ENCODE measurements around the gene SYT17.

SYT17 gene

DNA sequence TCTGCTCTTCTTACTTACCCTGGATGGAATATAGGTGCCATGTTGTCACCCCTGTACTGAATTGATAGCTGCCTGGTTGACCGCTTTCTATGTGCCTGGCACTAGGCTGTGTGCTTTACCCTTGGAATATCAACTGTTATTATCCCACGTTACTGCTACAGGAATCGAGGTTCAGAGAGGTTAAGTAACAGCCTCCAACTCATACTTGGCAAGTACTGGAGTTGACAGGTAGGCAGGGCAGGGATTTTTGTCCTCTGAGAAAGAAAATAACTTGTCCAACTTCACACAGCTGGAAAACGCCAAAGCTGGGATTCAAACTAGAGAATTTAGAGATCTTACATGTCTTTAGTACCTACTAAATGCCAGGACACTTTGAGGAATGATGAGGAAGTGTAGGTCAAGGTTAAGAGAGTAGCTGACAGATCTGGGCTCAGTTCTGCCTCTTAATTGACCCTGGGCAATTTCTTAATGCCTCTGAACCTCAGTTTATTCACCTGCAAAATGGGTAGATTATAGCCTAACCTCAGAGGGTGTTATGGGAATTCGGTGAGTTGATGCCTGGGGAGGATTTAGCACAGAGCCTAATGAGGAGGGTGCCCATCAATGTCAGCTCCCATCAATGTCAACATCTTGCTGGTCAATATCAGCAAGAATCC lies 28.5 kb upstream of the SYT17 start:
- DNase-seq (ENCODE audit: low read depth) = no peak

DNA sequence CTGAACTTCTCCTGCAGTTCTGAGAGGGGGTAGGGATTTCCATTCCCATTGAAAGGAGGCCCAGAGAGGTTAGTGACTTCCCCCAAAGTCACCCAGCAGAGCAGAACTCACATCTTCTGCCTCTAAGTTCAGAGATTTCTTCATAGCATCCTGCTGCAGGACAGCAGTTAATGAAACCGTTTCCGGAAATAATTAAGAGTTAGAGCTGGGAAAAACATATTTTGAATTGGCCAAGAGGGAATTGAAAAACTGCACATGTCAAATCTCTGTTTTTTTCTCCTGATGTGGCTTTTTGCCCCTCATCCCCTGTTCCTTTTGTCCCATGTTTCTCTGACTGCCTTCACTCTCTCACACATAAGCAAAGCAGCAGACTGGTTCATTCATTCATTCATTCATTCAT lies 27.6 kb upstream of the SYT17 start:
- no peak for DNase-seq (ENCODE audit: low read depth)

DNA sequence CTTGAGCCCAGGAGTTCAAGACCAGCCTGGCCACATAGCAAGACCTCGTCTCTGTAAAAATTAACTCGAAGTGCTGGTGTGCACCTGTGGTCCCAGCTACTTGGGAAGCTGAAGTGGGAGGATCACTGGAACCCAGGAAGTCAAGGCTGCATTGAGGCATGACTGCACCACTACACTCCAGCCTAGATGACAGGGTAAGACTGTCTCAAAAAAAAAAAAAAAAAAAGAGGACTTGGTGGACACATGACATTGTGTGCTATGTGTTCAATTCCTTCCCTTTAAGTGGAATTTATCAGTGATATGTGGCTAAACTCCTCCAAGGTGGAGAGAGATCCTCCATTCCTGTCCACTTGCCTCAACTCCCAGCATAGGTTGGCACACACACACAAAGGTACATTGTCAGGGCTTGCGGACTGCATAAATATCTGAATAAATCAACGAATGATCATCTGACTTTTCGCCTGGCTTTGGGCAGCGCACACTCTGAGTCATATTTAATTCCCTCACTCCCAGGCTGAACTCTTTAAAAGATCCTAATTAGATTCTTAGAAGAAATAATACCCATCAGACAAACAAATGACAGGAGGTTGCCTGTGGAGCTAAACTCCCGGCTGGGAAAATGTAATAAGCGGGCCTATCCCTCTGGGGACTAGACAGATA lies 25.0 kb upstream of the SYT17 start:
- no peak for DNase-seq (ENCODE audit: low read depth)

- no peak for DNase-seq (ENCODE audit: low read depth)
These were observed 24.5 kb upstream of the SYT17 start for GRCh38 chr16:19143599-19143956.

GRCh38 chr16:19145010-19145409 lies 23.0 kb upstream of the SYT17 start:
- DNase-seq (ENCODE audit: low read depth) = no peak

GRCh38 chr16:19147126-19147525 lies 20.9 kb upstream of the SYT17 start:
- DNase-seq (ENCODE audit: low read depth) = no peak

GRCh38 chr16:19147627-19148026 lies 20.4 kb upstream of the SYT17 start:
- DNase-seq (ENCODE audit: low read depth) = no peak

DNA sequence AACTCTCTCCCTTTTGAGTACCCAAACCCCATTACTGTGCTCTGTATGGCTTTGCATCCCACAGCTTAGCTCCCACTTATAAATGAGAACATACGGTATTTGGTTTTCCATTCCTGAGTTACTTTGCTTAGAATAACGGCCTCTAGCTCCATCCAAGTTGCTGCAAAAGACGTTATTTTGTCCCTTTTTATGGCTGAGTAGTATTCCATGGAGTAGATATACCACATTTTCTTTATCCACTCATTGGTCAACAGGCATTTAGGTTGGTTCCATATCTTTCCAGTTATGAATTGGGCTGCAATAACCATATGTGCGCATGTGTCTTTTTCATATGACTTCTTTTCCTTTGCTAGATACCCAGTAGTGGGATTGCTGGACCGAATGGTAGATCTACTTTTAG lies 19.9 kb upstream of the SYT17 start:
- no peak for DNase-seq (ENCODE audit: low read depth)

GRCh38 chr16:19151310-19151709 lies 16.7 kb upstream of the SYT17 start:
- no peak for DNase-seq (ENCODE audit: low read depth)

DNA sequence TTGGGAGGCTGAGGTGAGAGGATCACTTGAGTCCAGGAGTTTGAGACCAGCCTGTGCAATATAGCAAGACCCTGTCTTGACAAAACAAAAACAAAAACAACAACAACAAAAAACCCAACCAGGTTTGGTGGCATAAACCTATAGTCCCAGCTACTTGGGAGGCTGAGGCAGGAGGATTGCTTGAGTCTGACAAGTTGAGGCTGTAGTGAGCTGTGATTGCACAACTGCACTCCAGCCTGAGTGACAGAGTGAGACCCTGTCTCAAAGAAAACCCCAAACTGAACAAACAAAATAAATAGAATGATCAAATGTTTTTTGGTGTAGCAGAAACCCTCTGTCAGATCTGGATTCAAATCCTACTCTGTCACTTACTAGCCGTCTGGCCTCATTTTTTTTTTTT lies 16.0 kb upstream of the SYT17 start:
- no peak for DNase-seq (ENCODE audit: low read depth)

DNA sequence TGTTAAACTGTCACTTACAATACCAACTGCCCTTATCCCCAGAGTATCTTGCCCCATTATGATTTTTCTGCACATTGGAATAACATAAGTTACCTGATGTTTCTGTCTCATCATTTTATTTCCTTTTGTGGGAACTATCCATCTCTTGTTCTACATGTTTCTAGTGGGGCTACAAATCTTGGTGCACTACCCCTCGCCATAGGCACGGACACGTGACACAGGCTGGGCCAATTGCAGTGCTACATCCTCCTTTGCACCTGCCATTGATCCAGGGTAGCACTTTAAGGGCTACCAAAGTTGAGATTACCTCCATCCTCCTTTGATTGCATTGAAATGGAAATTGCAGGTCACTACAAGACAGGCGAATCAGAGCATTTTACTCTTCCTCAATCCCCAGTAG lies 14.2 kb upstream of the SYT17 start:
- no peak for DNase-seq (ENCODE audit: low read depth)

GRCh38 chr16:19162085-19162484 lies 6.0 kb upstream of the SYT17 start:
- DNase-seq (ENCODE audit: low read depth) = no peak

GRCh38 chr16:19163215-19163614 lies 4.8 kb upstream of the SYT17 start:
- DNase-seq (ENCODE audit: low read depth) = no peak

- no peak for DNase-seq (ENCODE audit: low read depth)
These were observed 3.8 kb upstream of the SYT17 start for GRCh38 chr16:19164285-19164684.

- no peak for DNase-seq (ENCODE audit: low read depth)
These were observed 2.9 kb upstream of the SYT17 start for GRCh38 chr16:19165101-19165500.

- no peak for DNase-seq (ENCODE audit: low read depth)
These were observed 1.5 kb upstream of the SYT17 start for GRCh38 chr16:19166500-19166899.

- no peak for DNase-seq (ENCODE audit: low read depth)
These were observed 486 bp downstream of the SYT17 start for GRCh38 chr16:19168371-19169081.

DNA sequence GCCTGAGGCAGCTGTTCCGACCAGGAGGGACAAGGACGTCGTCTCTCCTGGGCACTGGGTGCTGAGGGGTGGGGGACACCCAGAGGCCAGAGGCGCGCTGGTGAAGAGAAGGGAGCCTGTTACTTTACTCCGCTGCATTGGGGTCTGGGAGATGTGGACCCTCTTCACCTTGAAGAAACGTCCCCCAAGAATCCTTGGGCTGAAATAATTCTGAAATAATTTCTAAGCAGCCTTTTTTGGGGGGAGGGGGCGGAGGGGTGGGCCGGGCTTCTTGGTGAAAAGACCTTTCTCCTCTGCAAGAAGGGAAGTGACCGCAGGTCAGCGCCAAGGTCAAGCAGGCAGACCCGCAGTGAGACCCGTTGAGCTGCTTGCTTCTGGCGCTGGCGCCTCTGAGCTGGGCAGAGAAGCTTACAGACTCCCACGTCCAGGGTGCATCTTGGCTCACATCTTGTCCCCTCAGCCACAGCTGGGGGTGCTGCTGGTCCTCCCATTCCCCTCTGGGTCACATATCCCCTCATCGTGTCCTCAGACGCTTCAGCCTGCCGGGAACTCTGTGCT lies 1.1 kb downstream of the SYT17 start:
- no peak for DNase-seq (ENCODE audit: low read depth)

DNA sequence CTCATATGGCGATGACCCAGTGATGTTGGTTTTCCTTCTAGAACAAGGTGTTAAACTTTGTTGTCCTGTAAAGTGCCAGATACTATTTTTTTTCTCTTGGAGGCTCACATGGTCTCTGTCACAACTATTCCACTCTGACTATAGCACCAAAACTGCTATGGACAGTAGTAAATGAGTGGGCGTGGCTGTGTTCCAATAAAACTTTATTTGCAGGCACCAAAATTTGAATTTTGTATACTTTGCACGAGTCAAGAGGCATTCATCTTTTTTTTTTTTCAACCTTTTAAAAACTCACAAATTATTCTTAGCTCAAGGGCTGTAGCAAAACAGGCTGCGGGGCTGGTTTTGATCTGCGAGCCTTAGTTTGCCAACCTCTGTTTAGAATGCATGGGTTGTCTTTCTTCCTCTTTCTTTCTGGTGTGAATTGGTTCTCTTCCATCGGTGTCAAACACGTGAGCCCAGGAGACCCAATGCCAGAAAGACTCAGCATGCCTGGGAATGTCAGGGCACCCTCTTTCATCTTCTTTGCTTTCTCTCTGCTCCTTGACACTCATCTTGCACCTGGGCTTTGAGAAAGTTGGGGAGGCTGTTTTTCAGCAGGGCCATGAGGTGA lies 2.1 kb downstream of the SYT17 start:
- DNase-seq (ENCODE audit: low read depth) = no peak

DNA sequence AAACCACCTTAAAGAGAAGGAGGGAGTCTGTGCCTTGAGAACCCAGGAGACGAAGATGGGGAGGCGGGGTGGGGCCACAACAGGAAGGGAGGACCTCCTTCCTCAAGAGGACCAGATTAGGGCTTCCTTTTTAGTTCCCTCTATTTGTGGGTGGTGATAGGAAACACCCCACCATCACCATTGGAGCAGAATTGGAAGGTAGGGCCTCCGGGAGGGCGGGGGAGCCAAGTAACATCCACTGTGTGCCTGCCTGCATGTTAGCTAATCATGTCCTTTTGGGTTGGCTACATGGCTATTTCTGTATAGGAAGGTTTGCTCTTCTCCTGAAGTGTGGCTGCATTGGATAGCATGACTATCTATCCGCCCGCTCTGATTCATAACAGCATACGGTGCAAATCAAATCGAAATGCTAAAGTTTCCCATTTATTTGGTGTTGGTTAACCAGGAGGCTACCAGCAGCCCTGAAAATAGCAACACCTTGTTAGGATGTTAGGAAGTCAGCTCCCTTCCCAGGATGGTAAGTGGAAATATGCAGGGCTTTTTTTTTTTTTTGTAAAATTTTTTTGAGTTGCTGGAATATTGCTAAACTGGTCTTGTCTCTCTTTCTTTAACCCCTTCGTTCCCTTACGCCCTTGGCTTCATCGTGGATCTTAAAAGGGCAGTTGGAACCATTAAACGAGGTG lies 4.2 kb downstream of the SYT17 start:
- no peak for DNase-seq (ENCODE audit: low read depth)

DNA sequence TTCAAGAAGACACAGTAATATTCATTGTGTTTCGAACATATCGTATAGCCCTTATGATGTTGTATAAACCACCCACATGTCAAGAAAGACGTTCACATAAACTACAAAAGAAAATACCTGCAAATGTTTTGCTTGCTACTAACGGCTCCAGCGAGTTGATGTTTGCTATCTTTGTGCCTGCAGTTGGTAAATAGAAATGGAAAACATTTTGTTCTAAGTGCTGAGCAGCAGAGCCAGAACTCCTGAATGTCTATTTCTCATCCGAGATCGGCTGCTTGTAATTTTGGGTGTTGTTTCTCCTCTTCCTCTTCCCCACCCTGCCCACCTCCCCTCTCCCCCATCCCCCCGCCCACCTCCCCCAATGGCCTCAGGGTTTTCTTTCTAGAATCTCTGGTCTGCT lies 5.0 kb downstream of the SYT17 start:
- no peak for DNase-seq (ENCODE audit: low read depth)

- no peak for DNase-seq (ENCODE audit: low read depth)
These were observed 5.8 kb downstream of the SYT17 start for GRCh38 chr16:19173649-19174383.
